Measurements from ENCODE around the gene CCDC71. TPM values are rescaled to one million over a fixed set of nuclear protein-coding genes. Genes with fewer than 3 reads are reported as not detected.

CCDC71 gene
- total RNA-seq, result 10 to 100 TPM; 29.6 to 31.2 TPM

GRCh38 chr3:49165771-49166751 lies at the start of gene CCDC71:
CCDC71 (minus strand) TSS chr3:49166331; CDS start chr3:49164208, 2,123 bp downstream.
- CTCF ChIA-PET, result no interaction called here
- POLR2A ChIA-PET, result no interaction called here

- POLR2A ChIA-PET, result interaction anchor here (0.6 kb wide), 1 partner anchor 19 kb away, joined by 4 read pairs; no protein-coding TSS in a partner anchor
- CTCF ChIA-PET, result interaction anchor here (0.6 kb wide), 1 partner anchor 53 kb away, joined by 4 read pairs; no protein-coding TSS in a partner anchor
These were observed 47.9 kb upstream of the CCDC71 start for GRCh38 chr3:49213998-49214397.

- POLR2A ChIA-PET, result interaction anchor here (0.6 kb wide), 1 partner anchor 20 kb away, joined by 4 read pairs; no protein-coding TSS in a partner anchor
- CTCF ChIA-PET, result interaction anchor here (0.6 kb wide), 1 partner anchor 52 kb away, joined by 4 read pairs; no protein-coding TSS in a partner anchor
These were observed 47.4 kb upstream of the CCDC71 start for GRCh38 chr3:49213541-49213943.

- POLR2A ChIA-PET, result interaction anchor here (0.6 kb wide), 1 partner anchor 14 kb away, joined by 3 read pairs; no protein-coding TSS in a partner anchor
- CTCF ChIA-PET, result no interaction called here
These were observed 33.8 kb upstream of the CCDC71 start for GRCh38 chr3:49199900-49200281.

GRCh38 chr3:49199239-49199899 lies 33.2 kb upstream of the CCDC71 start:
- ChIA-PET POLR2A (interaction anchor here (0.6 kb wide), 1 partner anchor 14 kb away, joined by 3 read pairs; no protein-coding TSS in a partner anchor), CTCF (no interaction called here)

- POLR2A ChIA-PET, result no interaction called here
- CTCF ChIA-PET, result no interaction called here
These were observed 32.6 kb upstream of the CCDC71 start for GRCh38 chr3:49198611-49199230.

GRCh38 chr3:49198161-49198560 lies 32.0 kb upstream of the CCDC71 start:
- CTCF ChIA-PET, result no interaction called here
- POLR2A ChIA-PET, result no interaction called here

GRCh38 chr3:49191741-49192140 lies 25.6 kb upstream of the CCDC71 start:
- CTCF ChIA-PET, result no interaction called here
- POLR2A ChIA-PET, result no interaction called here

GRCh38 chr3:49183873-49184272 lies 17.7 kb upstream of the CCDC71 start:
- CTCF ChIA-PET, result interaction anchor here (0.6 to 1.1 kb wide), 3 partner anchors 23 to 266 kb away, joined by 3 read pairs; no protein-coding TSS in a partner anchor
- POLR2A ChIA-PET, result no interaction called here

GRCh38 chr3:49182682-49183081 lies 16.6 kb upstream of the CCDC71 start:
- ChIA-PET CTCF (interaction anchor here (1.6 kb wide), 1 partner anchor 12 kb away, joined by 4 read pairs; the partner anchor contains the start of gene KLHDC8B), POLR2A (no interaction called here)

GRCh38 chr3:49181351-49181750 lies 15.2 kb upstream of the CCDC71 start:
- CTCF ChIA-PET, result interaction anchor here (0.6 to 1.6 kb wide), 2 partner anchors 11 to 85 kb away, joined by 3 to 4 read pairs; partner anchors contain the start of gene KLHDC8B
- POLR2A ChIA-PET, result interaction anchor here (0.6 kb wide), 1 partner anchor 97 kb away, joined by 3 read pairs; no protein-coding TSS in a partner anchor

GRCh38 chr3:49180116-49180515 lies 14.0 kb upstream of the CCDC71 start:
- CTCF ChIA-PET, result no interaction called here
- POLR2A ChIA-PET, result no interaction called here

GRCh38 chr3:49177073-49177472 lies 10.9 kb upstream of the CCDC71 start:
- POLR2A ChIA-PET, result no interaction called here
- CTCF ChIA-PET, result no interaction called here

GRCh38 chr3:49175530-49175929 lies 9.4 kb upstream of the CCDC71 start:
- CTCF ChIA-PET, result interaction anchor here (1.5 kb wide), 1 partner anchor 17 kb away, joined by 3 read pairs; no protein-coding TSS in a partner anchor
- POLR2A ChIA-PET, result no interaction called here

- CTCF ChIA-PET, result no interaction called here
- POLR2A ChIA-PET, result no interaction called here
These were observed 8.4 kb upstream of the CCDC71 start for GRCh38 chr3:49174397-49174985.

GRCh38 chr3:49173792-49174170 lies 7.7 kb upstream of the CCDC71 start:
- ChIA-PET POLR2A (no interaction called here), CTCF (interaction anchor here (0.6 kb wide), 1 partner anchor 245 kb away, joined by 4 read pairs; no protein-coding TSS in a partner anchor)

- ChIA-PET CTCF (interaction anchor here (0.6 kb wide), 1 partner anchor 245 kb away, joined by 4 read pairs; no protein-coding TSS in a partner anchor), POLR2A (no interaction called here)
These were observed 7.1 kb upstream of the CCDC71 start for GRCh38 chr3:49173116-49173791.

- POLR2A ChIA-PET, result no interaction called here
- CTCF ChIA-PET, result no interaction called here
These were observed 6.5 kb upstream of the CCDC71 start for GRCh38 chr3:49172551-49173041.
